GM10266 (cell line): ENCODE measurements around the gene SNX9.
"Not testable (repeated sequence)": the region's sequence is repeated elsewhere in the genome, so short reads cannot be mapped to it uniquely, and the experiment has no call there.

Source experiments
- DNase-seq: peaks from one replicate; pipeline ENCODE4 v3.0.0; 2012; ENCODE audit errors: extremely low spot score
- TF ChIP-seq, protein P1 (sequence below): IDR thresholded peaks from 2 replicates; pipeline ENCODE4 v1.5.1; 2012; ENCODE audit warnings: mild to moderate bottlenecking, low read depth; ENCODE audit not compliant: control insufficient read depth, insufficient read depth; ENCODE audit errors: missing control alignments

SNX9 gene

GRCh38 chr6:157935786-157936185 is 112.7 kb downstream of the SNX9 start:
- no peak for DNase-seq
- TF ChIP-seq, protein P1, sequence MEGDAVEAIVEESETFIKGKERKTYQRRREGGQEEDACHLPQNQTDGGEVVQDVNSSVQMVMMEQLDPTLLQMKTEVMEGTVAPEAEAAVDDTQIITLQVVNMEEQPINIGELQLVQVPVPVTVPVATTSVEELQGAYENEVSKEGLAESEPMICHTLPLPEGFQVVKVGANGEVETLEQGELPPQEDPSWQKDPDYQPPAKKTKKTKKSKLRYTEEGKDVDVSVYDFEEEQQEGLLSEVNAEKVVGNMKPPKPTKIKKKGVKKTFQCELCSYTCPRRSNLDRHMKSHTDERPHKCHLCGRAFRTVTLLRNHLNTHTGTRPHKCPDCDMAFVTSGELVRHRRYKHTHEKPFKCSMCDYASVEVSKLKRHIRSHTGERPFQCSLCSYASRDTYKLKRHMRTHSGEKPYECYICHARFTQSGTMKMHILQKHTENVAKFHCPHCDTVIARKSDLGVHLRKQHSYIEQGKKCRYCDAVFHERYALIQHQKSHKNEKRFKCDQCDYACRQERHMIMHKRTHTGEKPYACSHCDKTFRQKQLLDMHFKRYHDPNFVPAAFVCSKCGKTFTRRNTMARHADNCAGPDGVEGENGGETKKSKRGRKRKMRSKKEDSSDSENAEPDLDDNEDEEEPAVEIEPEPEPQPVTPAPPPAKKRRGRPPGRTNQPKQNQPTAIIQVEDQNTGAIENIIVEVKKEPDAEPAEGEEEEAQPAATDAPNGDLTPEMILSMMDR = no peak

GRCh38 chr6:157937318-157937717 is 114.3 kb downstream of the SNX9 start:
- TF ChIP-seq, protein P1 = no peak
- no peak for DNase-seq

DNA sequence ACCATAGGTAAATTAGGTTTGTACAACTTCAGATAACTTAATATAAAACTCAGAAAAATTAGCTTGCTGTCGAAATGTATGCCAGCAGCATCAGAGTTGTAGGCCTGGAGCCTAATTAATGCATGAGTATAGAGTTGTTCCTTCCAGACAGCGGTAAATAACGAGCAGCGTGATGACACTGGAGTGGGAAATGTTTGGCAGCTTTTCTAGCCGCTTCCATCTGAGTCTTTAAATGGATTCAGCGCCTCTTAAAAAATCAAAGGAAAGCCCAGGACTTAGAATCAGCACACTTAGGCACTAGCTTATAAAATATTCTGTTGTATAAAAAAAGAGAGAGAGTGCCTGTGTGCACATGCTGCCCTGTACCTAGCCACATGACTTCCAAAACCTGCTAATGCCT is 114.9 kb downstream of the SNX9 start:
- TF ChIP-seq, protein P1 = no peak
- no peak for DNase-seq

DNA sequence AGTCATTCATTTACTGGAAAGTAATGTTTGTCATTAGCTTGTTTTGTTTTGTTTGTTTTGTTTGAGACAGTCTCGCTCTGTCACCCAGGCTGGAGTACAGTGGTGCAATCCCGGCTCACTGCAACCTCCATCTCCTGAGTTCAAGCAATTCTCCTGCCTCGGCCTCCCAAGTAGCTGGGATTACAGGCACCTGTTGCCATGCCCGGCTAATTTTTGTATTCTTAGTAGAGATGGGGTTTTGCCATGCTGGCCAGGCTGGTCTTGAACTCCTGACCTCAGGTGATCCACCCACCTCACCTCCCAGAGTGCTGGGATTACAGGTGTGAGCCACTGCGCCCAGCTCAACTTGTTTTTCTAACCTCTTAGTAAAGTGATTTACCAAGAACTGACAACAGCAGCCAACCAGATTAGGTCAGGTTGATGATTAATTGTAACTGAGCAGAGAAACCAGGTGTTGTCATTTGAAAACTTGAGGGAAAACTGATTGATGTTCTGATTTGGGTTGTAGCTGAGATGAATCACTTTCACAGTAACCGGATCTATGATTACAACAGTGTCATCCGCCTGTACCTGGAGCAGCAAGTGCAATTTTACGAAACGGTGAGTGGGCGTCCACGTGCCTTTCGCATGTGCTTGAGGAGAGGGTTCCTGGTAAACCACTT is 117.5 kb downstream of the SNX9 start:
- not testable (repeated sequence) for DNase-seq

DNA sequence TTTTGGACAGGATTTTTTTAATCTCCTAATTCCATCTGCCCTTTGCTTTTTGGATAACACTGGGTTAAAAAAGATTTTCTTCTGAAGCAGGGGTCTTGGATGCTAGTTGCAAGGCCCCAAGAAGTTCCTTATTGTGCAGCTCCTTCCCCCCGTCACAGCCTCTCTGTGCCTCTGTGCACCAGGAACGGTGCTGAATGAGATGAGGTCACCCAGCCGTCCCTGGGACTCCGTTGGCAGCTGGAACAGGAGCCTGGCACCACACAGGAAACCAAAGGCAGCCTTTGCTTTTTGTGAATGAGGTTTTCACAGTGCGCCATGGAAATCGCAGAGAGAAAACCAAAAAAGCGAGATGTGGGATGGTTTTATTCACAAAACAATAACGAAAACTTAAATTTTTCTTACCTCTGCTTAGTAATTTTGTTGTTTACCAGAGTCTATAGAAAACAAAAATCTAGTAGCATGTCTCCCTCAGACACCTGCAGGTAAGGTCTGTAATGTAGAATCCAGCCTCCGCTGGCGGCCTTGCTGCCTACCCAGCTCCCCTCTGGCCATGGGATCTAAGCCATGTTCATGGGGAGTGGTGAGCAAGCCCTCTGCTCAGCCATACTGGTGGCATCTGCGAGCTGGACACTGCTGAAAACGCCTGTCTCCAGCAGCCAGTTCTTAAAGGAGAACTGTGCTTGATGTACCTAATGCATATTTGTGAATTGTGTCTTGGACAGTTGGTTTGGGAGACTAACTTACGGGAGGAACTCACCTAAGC is 118.2 kb downstream of the SNX9 start:
- DNase-seq = no peak
- TF ChIP-seq, protein P1 = no peak

- no peak for DNase-seq
- TF ChIP-seq, protein P1 = no peak
Observed at GRCh38 chr6:157942351-157942750, 119.3 kb downstream of the SNX9 start.

GRCh38 chr6:157943249-157943963 is 120.4 kb downstream of the SNX9 start:
- TF ChIP-seq, protein P1 = no peak
- no peak for DNase-seq

- no peak for DNase-seq
Observed at GRCh38 chr6:157943964-157944283, 120.9 kb downstream of the SNX9 start.

More at GRCh38 chr6:157943964-157944283, 120.9 kb downstream of the SNX9 start:
- TF ChIP-seq, protein P1 = no peak
